Measurements from ENCODE around the gene WDFY1. TPM values are rescaled to one million over a fixed set of nuclear protein-coding genes. Genes with fewer than 3 reads are reported as not detected.

Gene WDFY1
- total and polyA plus RNA-seq, 11 donors, result 5.6 to 30.5 (median 14.2) TPM

DNA sequence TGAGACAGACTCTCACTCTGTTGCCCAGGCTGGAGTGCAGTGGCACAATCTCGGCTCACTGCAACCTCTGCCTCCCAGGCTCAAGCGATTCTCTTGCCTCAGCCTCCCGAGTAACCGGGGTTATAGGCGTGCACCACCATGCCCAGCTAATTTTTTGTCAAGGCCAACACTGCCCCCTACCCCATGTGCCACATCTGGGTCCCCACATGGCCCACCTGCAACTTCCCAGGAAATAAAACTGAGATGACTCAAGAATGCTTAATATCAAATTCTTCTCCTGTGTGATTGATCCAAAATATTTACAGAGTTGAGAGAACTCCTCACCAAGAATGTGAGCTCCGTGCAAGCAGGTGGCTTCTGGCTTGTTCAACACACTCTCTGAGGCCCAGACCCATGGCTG is 116.8 kb downstream of the WDFY1 start:
- Histone ChIP-seq H3K4me3 (no peak overlapping the region), H3K27ac (no peak overlapping the region), H3K4me1 (no peaks in the 10 kb centered on the region), H3K9me3 (no peaks in the 10 kb centered on the region), H3K27me3 (no peaks in the 10 kb centered on the region), H3K36me3 (no peaks in the 10 kb centered on the region)
- DNase-seq (no peak), ATAC-seq (no peak)
- 94 to 98% (median 97%) methylated on average over 6 of the region's 6 CpGs for WGBS, 4 donors
- no peak for TF ChIP-seq POLR2A (IDR thresholded peaks at IDR 0.05)
- TF ChIP-seq, protein P1, sequence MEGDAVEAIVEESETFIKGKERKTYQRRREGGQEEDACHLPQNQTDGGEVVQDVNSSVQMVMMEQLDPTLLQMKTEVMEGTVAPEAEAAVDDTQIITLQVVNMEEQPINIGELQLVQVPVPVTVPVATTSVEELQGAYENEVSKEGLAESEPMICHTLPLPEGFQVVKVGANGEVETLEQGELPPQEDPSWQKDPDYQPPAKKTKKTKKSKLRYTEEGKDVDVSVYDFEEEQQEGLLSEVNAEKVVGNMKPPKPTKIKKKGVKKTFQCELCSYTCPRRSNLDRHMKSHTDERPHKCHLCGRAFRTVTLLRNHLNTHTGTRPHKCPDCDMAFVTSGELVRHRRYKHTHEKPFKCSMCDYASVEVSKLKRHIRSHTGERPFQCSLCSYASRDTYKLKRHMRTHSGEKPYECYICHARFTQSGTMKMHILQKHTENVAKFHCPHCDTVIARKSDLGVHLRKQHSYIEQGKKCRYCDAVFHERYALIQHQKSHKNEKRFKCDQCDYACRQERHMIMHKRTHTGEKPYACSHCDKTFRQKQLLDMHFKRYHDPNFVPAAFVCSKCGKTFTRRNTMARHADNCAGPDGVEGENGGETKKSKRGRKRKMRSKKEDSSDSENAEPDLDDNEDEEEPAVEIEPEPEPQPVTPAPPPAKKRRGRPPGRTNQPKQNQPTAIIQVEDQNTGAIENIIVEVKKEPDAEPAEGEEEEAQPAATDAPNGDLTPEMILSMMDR (IDR thresholded peaks at IDR 0.05), result no peak
- intact Hi-C loops (cut with DNase I), result no loop called here

DNA sequence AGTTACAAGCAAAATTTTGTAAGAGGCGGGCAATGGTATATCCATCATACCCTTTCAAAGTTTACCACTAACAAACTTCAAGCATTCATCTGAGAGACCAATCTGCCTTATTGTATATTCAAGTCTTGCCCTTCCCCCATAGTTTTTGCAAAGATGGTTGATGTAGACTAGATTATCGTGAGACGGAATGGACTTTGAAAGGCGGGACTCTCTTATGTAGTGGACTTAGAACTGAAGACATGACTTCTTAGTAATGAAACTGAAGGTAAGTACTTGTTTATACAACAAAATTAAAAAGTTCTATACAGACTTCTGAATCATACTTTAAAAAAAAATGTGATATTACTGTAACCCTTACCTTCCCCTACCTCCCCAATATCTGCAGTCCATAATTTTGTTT is 118.1 kb downstream of the WDFY1 start:
- H3K4me1 ChIP-seq, result no peaks in the 10 kb centered on the region
- no peak for TF ChIP-seq POLR2A (IDR thresholded peaks at IDR 0.05)
- TF ChIP-seq, protein P1 (IDR thresholded peaks at IDR 0.05), result no peak
- no peaks in the 10 kb centered on the region for H3K9me3 ChIP-seq
- WGBS, 4 donors, result 51 to 85% (median 72%) methylated on average over 4 of the region's 4 CpGs
- intact Hi-C loops (cut with DNase I), result no loop called here
- no peaks in the 10 kb centered on the region for H3K36me3 ChIP-seq
- ATAC-seq (no peak), DNase-seq (no peak)
- no peak overlapping the region for H3K27ac ChIP-seq
- no peaks in the 10 kb centered on the region for H3K27me3 ChIP-seq
- no peak overlapping the region for H3K4me3 ChIP-seq

Other genes starting within 250 kb of the WDFY1 start
- 1 to 10 TPM in 3 of 9 donors, under 1 TPM in 5, not detected in 1; 0.31 to 3.4 (median 0.66) TPM for gene AP1S3, start 107.8 kb downstream of the WDFY1 start, total RNA-seq
- gene AP1S3, start 107.8 kb downstream of the WDFY1 start, polyA plus RNA-seq, result under 1 TPM; 0.08 to 0.11 TPM
- 10 to 100 TPM; 33.4 to 54.2 (median 38.2) TPM for gene MRPL44, start 12.1 kb upstream of the WDFY1 start, total RNA-seq
- gene MRPL44, start 12.1 kb upstream of the WDFY1 start, polyA plus RNA-seq, result 10 to 100 TPM; 20.7 to 40.4 TPM
- gene SERPINE2, start 94.0 kb upstream of the WDFY1 start, total RNA-seq, result 10 to 100 TPM; 10.7 to 61.7 (median 22.1) TPM
- gene SERPINE2, start 94.0 kb upstream of the WDFY1 start, polyA plus RNA-seq, result 10 to 100 TPM in 1 of 2 donors, 1 to 10 TPM in 1; 9.3 to 28.3 TPM

Measured in heart left ventricle (tissue), 16 donors.